HG03175 (cell line): ENCODE data around the gene EDN1.

Source experiments
- ATAC-seq: cut with Tn5 transposase; IDR thresholded peaks from one replicate; pipeline ENCODE4 v1.9.1; 2021; ENCODE audit warnings: mild to moderate bottlenecking, moderate library complexity; ENCODE audit not compliant: unreplicated experiment

Gene EDN1

DNA sequence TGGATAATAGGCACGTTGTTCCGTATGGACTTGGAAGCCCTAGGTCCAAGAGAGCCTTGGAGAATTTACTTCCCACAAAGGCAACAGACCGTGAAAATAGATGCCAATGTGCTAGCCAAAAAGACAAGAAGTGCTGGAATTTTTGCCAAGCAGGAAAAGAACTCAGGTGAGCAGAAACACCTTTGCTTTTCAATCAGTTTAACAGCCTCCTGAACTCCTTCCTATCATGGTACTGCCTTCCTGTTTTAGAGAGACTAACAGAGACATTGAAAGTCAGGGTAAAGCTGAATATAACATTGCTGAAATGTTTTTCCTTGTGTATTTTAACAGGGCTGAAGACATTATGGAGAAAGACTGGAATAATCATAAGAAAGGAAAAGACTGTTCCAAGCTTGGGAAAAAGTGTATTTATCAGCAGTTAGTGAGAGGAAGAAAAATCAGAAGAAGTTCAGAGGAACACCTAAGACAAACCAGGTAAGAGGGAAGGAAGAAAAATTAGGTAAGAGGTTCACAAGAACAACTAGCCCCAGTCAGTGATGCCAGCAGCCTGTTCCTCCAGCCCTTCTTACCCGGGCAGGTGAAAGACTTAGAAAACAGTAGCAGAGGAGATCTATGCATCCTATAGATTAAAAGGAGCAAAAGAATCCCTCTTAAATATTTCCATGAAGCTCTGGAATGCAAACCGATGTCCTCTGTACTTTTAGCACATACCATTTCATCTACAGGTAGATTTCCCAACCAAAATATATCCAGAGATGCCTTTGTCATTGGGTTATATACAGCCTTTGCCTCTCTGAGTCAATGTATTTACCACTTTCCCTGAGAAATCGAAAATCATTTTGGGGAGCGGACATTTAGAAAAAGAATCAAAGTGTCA lies 4.0 kb downstream of the EDN1 start:
- no peak for ATAC-seq

GRCh38 chr6:12294851-12295536 lies 4.8 kb downstream of the EDN1 start:
- ATAC-seq, result no peak

GRCh38 chr6:12295558-12296254 lies 5.5 kb downstream of the EDN1 start:
- no peak for ATAC-seq

- no peak for ATAC-seq
These were observed 6.1 kb downstream of the EDN1 start for GRCh38 chr6:12296255-12296573.

DNA sequence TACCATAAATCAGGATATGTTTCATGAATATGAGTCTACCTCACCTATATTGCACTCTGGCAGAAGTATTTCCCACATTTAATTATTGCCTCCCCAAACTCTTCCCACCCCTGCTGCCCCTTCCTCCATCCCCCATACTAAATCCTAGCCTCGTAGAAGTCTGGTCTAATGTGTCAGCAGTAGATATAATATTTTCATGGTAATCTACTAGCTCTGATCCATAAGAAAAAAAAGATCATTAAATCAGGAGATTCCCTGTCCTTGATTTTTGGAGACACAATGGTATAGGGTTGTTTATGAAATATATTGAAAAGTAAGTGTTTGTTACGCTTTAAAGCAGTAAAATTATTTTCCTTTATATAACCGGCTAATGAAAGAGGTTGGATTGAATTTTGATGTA lies 6.4 kb downstream of the EDN1 start:
- no peak for ATAC-seq

GRCh38 chr6:12297363-12298016 lies 7.3 kb downstream of the EDN1 start:
- ATAC-seq, result no peak

DNA sequence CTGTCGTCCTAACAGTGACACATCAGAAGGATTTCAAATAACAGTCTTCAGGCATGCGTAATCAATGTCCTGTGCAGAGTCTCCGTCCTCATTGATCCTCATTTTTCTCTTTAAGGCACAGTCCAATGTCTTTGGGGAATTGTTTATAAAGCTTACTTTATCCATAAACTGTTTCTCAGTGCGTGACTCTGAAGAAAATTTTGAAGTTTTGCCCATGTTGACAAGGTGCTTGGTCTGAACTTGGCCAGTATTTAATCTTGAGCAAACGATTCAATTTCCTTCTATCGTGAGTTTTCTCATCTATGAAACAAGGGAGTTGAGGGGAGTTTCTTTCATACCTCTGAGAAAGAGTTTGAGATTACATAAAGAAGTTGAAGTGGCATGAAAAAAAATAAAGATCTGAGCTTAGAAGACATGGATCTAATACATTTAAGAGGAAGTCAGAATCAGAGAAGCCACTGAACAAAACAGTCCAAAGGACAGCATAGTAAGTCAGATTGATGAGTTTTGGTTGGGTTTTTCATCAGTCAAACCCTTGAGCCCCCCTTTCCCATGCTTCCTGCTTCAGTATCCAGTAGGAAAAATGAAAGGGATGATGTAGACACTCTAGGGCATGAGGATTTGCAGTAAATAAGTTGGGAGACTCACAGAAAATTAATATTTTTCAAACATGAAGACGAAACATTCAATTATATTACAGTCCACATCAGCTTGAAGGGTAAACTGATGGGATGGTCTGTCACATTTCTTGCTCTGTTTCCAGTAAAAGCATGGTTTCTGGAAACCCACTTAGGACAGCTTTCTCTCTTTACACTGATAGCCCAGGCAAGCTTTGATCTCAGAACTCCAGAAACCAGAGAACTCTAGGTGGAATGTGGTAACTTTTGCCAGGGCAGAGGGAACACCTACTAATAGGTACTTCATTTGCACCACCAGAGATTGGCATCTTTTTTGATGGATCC lies 8.1 kb downstream of the EDN1 start:
- ATAC-seq, result no peak

GRCh38 chr6:12298995-12299394 lies 8.8 kb downstream of the EDN1 start:
- no peak for ATAC-seq

GRCh38 chr6:12301018-12301417 lies 10.9 kb downstream of the EDN1 start:
- ATAC-seq, result no peak

DNA sequence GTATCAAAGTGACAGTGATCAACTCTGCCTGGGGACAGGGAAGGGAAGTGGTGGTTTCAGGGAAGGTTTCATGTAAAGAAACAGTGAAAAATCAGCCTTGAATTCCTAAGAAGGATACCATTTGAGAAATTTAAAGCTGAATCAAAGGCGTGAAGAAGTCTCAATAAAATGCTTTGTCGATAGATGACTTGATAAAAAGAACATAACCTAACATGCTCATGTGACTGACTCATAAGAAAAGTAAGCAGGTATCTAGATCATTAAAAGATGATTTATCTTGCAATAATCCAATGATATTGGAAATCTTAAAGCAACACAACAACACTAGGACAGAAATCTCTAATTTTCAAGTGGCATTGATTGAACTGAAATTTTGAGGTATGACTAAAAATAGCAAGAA lies 14.3 kb downstream of the EDN1 start:
- no peak for ATAC-seq

GRCh38 chr6:12309070-12309469 lies 18.9 kb downstream of the EDN1 start:
- no peak for ATAC-seq

GRCh38 chr6:12311106-12311505 lies 20.9 kb downstream of the EDN1 start:
- ATAC-seq, result no peak

- no peak for ATAC-seq
These were observed 22.6 kb downstream of the EDN1 start for GRCh38 chr6:12312736-12313135.

GRCh38 chr6:12313306-12313991 lies 23.3 kb downstream of the EDN1 start:
- no peak for ATAC-seq

DNA sequence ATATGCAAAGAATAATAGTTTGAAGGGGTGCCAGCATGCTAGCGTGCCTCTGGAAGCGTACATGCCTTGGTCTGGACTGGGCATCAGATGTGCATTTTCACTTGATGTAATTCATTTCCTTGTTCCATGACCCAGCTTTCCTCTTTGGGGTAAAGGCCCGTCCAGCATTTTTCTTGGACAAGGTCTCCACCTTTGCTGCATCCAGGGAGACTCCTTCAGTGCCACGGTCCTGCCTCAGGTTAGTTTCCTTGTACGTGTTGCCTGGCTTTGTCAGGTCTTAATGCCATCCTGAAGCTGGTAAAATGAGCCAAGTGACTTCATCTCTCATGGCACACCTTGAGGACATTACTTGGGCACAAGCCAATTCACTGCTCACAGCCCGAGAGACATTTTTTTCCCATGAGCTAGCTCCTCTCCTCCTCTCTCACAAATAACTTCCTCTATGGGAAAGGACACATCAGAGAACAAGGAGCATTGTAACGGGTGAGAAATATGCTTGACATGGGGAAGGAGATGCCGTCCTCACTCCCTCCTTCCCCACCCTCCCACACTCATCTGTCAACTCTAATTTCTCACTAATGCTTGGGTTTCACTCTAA lies 23.9 kb downstream of the EDN1 start:
- ATAC-seq, result no peak

GRCh38 chr6:12314751-12315150 lies 24.6 kb downstream of the EDN1 start:
- no peak for ATAC-seq

GRCh38 chr6:12315292-12316081 lies 25.3 kb downstream of the EDN1 start:
- no peak for ATAC-seq

- ATAC-seq, result no peak
These were observed 28.6 kb downstream of the EDN1 start for GRCh38 chr6:12318749-12319148.
